Skeletal muscle satellite cell (primary cell): ENCODE results near the gene ANKFN1.

Experiments
- H3K27me3 ChIP-seq: 2 replicates; pipeline ENCODE4 v1.7.0; 2013; ENCODE audit warnings: low read length; ENCODE audit not compliant: control insufficient read depth, insufficient read depth
- H3K36me3 ChIP-seq: 2 replicates; pipeline ENCODE4 v1.7.0; 2013; ENCODE audit warnings: mild to moderate bottlenecking, control low read depth, low read length; ENCODE audit not compliant: insufficient read depth
- H3K4me1 ChIP-seq: 2 replicates; pipeline ENCODE4 v1.7.0; 2013; ENCODE audit warnings: low read length; ENCODE audit not compliant: control insufficient read depth, insufficient read depth
- H3K4me2 ChIP-seq: 2 replicates; pipeline ENCODE4 v1.7.0; 2013; ENCODE audit warnings: mild to moderate bottlenecking, low read length
- H3K4me3 ChIP-seq: 2 replicates; pipeline ENCODE4 v1.7.0; 2013; ENCODE audit warnings: low read length
- H3K9ac ChIP-seq: 2 replicates; pipeline ENCODE4 v1.7.0; 2013; ENCODE audit warnings: mild to moderate bottlenecking, low read depth, low read length, moderate library complexity
- H3K9me3 ChIP-seq: replicated peaks from 2 replicates; pipeline ENCODE4 v1.7.0; 2013; ENCODE audit warnings: mild to moderate bottlenecking, control low read depth, low read length

The ANKFN1 gene

GRCh38 chr17:56319531-56319930 is 166.3 kb downstream of the ANKFN1 start:
- no peaks in the 10 kb centered on the region for H3K36me3 ChIP-seq
- no peak overlapping the region for H3K9ac ChIP-seq
- H3K9me3 ChIP-seq = no peaks in the 10 kb centered on the region
- no peak overlapping the region for H3K4me3 ChIP-seq
- H3K4me1 ChIP-seq = peaks cover 8% of the 10 kb centered on the region
- no peaks in the 10 kb centered on the region for H3K27me3 ChIP-seq
- H3K4me2 ChIP-seq = no peak overlapping the region

GRCh38 chr17:56320443-56320842 is 167.2 kb downstream of the ANKFN1 start:
- Histone ChIP-seq H3K27me3 (no peaks in the 10 kb centered on the region), H3K9me3 (no peaks in the 10 kb centered on the region), H3K4me2 (no peak overlapping the region), H3K4me3 (no peak overlapping the region), H3K9ac (no peak overlapping the region), H3K36me3 (no peaks in the 10 kb centered on the region), H3K4me1 (peaks cover 8% of the 10 kb centered on the region)

GRCh38 chr17:56322991-56323390 is 169.7 kb downstream of the ANKFN1 start:
- H3K4me3 ChIP-seq = no peak overlapping the region
- H3K9me3 ChIP-seq = no peaks in the 10 kb centered on the region
- no peaks in the 10 kb centered on the region for H3K27me3 ChIP-seq
- H3K4me1 ChIP-seq = peaks cover 2% of the 10 kb centered on the region
- no peak overlapping the region for H3K9ac ChIP-seq
- H3K36me3 ChIP-seq = no peaks in the 10 kb centered on the region
- H3K4me2 ChIP-seq = no peak overlapping the region

DNA sequence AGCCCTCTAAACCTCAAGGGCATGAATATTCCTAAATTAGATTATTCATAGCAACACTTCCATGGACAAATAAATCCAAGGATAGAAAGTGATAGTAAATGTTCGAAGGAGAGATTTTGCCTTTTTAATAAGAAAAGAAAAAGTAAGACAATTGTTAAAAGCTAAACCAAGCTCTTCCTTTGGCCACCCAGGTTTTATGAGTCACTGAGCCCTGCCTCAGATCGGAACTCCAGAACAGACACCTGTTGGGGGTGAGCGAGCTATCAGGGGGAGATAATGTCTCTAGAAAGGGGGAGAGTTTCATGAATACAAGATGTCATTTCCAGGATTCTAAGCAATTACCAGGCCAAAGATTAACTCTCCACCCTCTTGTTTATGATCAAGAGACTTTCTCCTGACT is 171.4 kb downstream of the ANKFN1 start:
- Histone ChIP-seq H3K9me3 (no peaks in the 10 kb centered on the region), H3K4me2 (no peak overlapping the region), H3K36me3 (no peaks in the 10 kb centered on the region), H3K4me1 (no peaks in the 10 kb centered on the region), H3K9ac (no peak overlapping the region), H3K27me3 (no peaks in the 10 kb centered on the region), H3K4me3 (no peak overlapping the region)

GRCh38 chr17:56325313-56326000 is 172.2 kb downstream of the ANKFN1 start:
- H3K9me3 ChIP-seq = no peaks in the 10 kb centered on the region
- no peaks in the 10 kb centered on the region for H3K4me1 ChIP-seq
- no peak overlapping the region for H3K4me3 ChIP-seq
- H3K27me3 ChIP-seq = no peaks in the 10 kb centered on the region
- H3K36me3 ChIP-seq = no peaks in the 10 kb centered on the region
- no peak overlapping the region for H3K4me2 ChIP-seq
- no peak overlapping the region for H3K9ac ChIP-seq

DNA sequence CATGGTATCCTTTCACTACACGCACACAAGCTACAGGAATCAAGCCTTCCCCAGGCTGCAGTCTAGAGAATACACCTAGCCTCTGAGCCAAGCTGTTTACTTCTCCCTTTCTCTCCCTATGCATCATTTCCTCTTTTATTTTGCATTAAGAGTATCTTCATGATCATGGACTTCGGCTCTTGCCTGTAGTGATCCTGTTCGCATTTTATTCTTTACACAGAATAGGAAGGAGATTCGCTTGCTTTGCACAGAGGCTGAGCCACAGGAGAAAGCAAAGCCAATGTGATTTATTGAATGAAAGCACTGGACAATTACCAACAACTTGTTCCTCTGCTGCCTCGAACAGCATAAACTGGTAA is 172.7 kb downstream of the ANKFN1 start:
- H3K4me3 ChIP-seq = no peak overlapping the region
- H3K36me3 ChIP-seq = no peaks in the 10 kb centered on the region
- no peaks in the 10 kb centered on the region for H3K4me1 ChIP-seq
- no peaks in the 10 kb centered on the region for H3K27me3 ChIP-seq
- no peak overlapping the region for H3K9ac ChIP-seq
- H3K9me3 ChIP-seq = no peaks in the 10 kb centered on the region
- no peak overlapping the region for H3K4me2 ChIP-seq

DNA sequence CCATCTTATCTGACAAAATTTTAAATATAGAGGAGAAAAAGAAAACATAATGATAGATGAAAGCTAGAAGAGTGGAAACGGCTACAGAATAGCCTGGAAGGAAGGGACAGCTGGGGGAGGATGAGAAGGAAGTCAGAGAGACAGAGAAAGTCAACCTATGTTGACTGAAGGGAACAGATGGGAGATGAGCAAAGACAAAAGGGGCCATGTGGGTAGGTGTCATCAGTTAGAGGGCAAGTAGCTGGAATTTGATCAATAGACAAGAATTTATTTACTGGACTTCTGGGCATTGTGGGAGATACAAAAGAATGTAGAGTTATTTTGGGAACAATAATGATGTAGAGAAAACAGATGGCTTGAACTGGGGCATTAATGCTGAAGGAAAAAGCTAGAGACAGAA is 194.4 kb downstream of the ANKFN1 start:
- H3K4me2 ChIP-seq = no peak overlapping the region
- H3K4me1 ChIP-seq = peaks cover 14% of the 10 kb centered on the region
- no peak overlapping the region for H3K4me3 ChIP-seq
- H3K9me3 ChIP-seq = no peaks in the 10 kb centered on the region
- no peaks in the 10 kb centered on the region for H3K27me3 ChIP-seq
- H3K9ac ChIP-seq = no peak overlapping the region
- H3K36me3 ChIP-seq = no peaks in the 10 kb centered on the region

DNA sequence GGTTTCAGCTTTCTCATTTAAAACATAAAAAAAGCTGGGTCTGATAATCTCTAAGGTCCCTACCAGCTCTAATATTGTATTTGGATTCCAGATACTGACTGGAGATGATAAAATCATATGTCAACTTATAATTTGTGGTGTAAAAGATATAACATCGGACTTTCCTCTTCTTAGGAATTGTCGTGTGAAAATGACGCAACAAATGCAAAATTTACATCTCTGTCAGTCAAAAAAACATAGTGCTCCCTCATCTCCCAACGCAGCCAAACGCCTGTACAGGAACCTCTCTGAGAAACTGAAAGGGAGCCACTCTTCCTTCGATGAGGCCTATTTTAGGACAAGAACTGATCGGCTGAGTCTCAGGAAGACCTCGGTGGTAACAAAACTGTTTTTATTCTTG is 197.3 kb downstream of the ANKFN1 start:
- H3K9me3 ChIP-seq = no peaks in the 10 kb centered on the region
- H3K4me3 ChIP-seq = no peak overlapping the region
- H3K4me2 ChIP-seq = no peak overlapping the region

GRCh38 chr17:56351675-56352074 is 198.4 kb downstream of the ANKFN1 start:
- Histone ChIP-seq H3K9ac (no peak overlapping the region), H3K4me2 (no peak overlapping the region), H3K9me3 (no peaks in the 10 kb centered on the region), H3K27me3 (no peaks in the 10 kb centered on the region), H3K36me3 (no peaks in the 10 kb centered on the region), H3K4me3 (no peak overlapping the region), H3K4me1 (peaks cover 14% of the 10 kb centered on the region)

More for the DNA sequence above, 197.3 kb downstream of the ANKFN1 start:
- Histone ChIP-seq H3K4me1 (peaks cover 14% of the 10 kb centered on the region), H3K27me3 (no peaks in the 10 kb centered on the region), H3K9ac (no peak overlapping the region), H3K36me3 (no peaks in the 10 kb centered on the region)

DNA sequence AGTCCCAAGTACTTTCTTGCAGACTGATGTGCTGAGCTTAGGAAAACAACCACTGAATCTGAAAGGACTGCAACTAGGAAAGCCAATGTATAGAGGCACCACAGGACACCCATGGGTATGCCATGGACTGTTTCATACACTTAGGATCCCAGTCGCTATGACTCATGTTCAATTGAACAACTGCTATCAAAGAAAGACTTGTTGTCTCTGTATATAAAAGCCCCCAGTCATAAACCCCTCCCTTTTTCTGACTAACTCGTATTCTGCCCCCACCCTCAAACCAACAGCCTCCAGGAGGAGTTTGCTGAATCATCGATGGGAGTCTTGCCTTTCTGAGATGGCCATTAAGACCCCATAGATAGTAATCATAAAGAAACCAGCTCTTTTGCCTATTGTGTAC is 205.4 kb downstream of the ANKFN1 start:
- Histone ChIP-seq H3K36me3 (no peaks in the 10 kb centered on the region), H3K4me3 (no peak overlapping the region), H3K9ac (no peak overlapping the region), H3K4me1 (peaks cover 9% of the 10 kb centered on the region), H3K9me3 (no peaks in the 10 kb centered on the region), H3K4me2 (no peak overlapping the region), H3K27me3 (no peaks in the 10 kb centered on the region)

- H3K36me3 ChIP-seq = no peaks in the 10 kb centered on the region
- no peak overlapping the region for H3K9ac ChIP-seq
- peaks cover 9% of the 10 kb centered on the region for H3K4me1 ChIP-seq
Measured at GRCh38 chr17:56359518-56359917, 206.2 kb downstream of the ANKFN1 start.

GRCh38 chr17:56367366-56367765 is 214.1 kb downstream of the ANKFN1 start:
- Histone ChIP-seq H3K4me3 (no peak overlapping the region), H3K36me3 (no peaks in the 10 kb centered on the region)

More at GRCh38 chr17:56359518-56359917, 206.2 kb downstream of the ANKFN1 start:
- Histone ChIP-seq H3K4me2 (no peak overlapping the region), H3K27me3 (no peaks in the 10 kb centered on the region), H3K9me3 (no peaks in the 10 kb centered on the region), H3K4me3 (no peak overlapping the region)

More at GRCh38 chr17:56367366-56367765, 214.1 kb downstream of the ANKFN1 start:
- Histone ChIP-seq H3K27me3 (no peaks in the 10 kb centered on the region), H3K4me1 (no peaks in the 10 kb centered on the region), H3K4me2 (no peak overlapping the region), H3K9me3 (no peaks in the 10 kb centered on the region), H3K9ac (no peak overlapping the region)
